Stimulated activated CD4-positive, alpha-beta T cell treated with anti-CD3 and anti-CD28 coated beads, Interleukin-15, amount 100 ng/mL, for 1 hour (primary cell): ENCODE results near the gene EPN3.

Experiments
- DNase-seq, 2 donors: peaks; one replicate each; pipeline ENCODE4 v3.0.0-alpha.2; 2020; ENCODE audit warnings: low read depth in 1 of 2, low spot score in 1 of 2

EPN3 gene

DNA sequence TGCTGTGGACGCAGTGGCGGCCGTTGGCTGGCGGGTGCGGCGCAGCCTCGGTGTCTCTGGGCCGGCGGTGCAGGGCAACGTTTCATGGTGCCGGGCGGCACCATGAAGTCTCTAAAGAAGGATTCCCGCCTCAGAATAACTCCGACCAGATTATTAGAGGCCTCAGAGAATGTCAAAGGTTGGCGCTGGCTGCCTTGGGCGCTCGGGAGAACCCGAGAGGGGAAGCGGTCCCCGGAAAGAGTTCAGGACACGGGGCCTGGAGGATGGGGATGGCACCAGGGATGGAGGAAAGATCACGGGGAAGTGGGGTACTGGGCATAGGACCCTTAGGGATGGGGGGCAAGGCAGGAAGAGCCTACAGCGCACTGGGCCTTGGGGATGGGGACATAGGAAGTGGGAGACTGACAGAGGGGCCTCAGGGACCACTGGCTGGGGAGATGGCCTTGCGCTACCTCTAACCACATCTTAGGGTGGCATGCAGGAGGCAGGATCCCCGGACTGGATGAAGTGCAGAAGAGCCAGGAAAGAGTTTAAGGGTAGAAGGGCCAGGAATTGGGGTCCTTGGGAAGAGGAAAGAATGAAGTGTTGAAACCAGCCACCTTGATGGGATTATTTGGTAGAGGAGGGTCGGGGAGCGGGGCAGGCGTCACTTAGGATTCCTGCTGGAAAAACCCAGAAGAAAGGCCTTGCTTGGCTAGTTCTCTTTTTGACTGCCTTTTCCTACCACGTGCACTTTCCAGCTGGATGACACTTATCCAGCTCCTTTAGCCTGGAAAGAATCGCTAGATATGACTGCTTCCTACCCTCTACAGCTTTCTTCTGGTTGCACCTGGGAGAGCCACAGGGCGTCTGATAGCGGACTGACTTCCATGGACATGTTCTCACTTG is 23.7 kb upstream of the EPN3 start:
- DNase-seq: no peak

DNA sequence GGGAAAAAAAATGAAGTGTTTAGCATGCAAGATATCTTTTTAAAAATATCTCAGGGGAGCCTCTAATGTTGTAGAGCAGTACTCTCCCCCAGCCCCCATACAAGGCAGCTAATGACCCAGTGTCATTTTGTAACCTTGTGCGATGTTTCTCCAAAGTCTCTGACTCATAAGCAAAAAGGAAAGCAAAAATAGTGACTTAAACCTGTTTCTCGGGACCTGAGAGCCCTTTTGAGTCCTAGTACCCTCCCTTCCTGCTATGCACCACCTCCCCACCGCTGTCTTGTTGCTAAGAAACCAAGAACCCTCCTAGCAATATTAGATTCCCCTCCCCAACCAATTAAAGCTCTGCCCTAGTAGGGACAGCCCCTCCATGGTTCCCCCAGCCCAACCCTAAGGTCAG is 21.5 kb upstream of the EPN3 start:
- DNase-seq: peak in 1 of 2 donors; percentile 16

DNA sequence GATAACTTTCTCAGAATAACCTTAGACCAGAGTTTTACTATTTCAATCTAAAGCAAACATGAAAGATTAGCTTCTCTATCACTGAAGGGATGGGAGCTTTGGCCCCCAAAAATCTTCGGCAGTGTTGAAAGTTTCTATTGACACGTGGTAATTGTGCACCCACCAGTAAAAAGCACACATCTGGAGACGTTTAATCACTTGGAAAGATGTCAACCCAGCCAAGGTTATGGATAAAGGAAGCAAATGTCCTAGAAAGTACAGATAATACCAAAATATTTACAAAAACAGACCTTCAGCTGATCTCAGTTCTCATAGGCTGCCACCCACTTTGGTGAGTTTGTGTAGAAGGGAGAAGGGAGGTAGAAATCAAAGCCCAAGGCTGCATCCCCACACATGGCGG is 19.0 kb upstream of the EPN3 start:
- DNase-seq: no peak

DNA sequence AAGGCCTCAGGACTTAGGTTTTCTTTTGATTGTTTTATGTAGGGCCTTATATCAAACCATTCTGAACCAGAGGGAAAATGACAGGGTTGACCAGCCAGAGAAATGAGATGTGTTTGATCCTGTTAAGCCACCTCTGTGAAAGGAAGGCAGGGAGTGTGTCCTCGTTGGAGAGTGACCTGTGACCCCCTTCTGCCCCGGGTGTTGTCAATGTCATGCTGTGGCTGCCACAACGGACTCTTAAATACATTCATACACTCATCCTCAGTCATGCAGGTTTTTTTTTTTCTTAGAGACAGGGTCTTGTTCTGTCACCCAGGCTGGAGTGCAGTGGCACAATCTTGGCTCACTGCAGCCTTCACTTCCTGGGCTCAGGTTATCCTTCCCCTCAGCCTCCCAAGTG is 18.1 kb upstream of the EPN3 start:
- no peak for DNase-seq

DNA sequence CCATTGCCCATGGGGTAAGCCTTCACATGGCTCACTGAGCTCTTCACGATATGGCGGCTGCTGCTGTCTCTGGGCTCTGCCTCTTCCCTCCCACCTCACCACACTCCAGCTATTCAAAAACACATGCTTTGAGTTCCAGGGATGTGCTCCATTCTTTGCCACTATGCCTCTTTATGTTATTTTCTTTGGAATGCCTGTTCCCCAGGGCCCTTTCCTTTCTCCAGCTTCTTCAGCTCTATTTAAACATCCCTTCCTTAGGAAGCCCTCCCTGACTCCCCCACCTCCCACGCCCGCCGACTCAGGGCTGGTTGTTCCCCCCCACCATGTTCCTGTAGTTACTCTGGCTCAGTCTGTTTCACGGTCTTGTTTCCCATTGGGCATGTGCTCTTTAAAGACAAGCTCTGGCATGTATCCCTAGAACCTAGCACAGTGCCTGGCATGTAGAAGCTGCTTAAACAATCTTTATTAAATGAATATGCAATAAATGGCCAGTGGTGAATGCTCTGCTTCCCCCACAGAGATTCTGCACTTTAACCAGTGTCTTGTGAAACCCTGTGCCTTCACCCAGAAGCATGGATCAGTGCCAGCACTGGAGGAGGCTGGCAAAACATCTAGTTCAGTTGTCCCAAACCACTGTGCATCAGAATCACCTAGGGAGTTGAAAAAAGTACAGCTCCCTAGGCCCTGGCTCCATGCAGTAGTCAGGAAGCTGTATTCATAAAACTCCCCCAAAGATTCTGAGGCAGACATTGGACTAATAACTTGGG is 17.4 kb upstream of the EPN3 start:
- no peak for DNase-seq

DNA sequence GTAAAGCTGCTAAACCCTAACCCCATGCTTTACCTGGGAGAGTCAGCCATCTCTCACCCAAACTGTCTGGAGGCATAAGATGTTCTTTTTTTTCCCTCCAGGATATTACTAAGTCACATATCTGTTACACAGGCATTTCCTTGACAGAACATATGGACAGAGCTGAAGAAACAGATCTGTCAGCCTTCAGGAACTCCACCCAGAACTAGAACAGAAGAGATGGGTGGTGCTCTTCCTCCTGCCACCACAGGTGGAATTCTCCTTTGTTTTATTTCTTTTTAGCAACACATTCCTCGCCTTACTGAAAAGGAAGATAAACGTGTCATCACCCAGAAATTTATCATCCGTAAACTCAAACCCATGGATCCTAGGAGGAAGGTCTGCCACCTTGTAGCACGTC is 15.5 kb upstream of the EPN3 start:
- no peak for DNase-seq

DNA sequence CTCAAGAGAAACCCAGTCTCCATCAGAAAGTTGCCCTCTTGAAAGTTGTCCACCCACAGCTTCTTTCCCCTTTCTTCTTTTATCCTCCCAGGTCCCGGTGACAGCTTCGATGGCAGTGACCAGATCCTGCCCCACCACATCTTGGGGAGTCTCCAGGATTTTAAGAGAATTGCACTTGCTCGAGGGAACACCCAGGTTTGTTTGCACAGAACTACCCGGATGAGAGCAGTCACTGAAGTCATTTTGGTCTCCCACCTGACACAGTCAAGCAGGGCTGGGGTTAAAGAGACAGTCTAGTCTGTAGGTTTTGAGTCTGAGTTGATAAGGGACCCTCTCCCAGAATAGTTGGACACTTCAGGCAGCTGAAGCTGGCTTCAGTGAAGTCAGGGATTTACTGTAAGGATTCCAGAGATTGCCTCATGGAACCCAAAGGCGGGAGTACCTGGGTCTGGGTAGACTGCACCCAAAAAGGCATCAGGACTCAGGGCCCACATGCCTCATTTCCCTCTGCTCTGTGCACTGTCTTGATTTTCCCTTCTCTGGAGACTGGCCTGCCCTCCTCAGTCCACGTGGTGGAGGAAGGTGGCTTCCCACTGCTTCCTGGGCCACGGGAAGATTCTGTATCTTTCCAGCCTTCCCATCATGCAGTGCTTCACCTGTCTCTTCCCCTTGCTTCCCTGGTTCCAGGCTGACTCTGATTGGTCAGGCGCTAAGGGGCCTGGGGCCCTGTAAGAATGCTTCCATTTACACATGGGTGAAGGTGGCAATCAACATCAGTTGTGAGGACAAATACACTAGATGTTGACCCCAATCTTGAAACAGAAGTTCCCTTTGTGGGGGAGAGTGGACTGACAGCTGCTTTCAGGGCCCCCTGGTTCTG is 14.8 kb upstream of the EPN3 start:
- no peak for DNase-seq

DNA sequence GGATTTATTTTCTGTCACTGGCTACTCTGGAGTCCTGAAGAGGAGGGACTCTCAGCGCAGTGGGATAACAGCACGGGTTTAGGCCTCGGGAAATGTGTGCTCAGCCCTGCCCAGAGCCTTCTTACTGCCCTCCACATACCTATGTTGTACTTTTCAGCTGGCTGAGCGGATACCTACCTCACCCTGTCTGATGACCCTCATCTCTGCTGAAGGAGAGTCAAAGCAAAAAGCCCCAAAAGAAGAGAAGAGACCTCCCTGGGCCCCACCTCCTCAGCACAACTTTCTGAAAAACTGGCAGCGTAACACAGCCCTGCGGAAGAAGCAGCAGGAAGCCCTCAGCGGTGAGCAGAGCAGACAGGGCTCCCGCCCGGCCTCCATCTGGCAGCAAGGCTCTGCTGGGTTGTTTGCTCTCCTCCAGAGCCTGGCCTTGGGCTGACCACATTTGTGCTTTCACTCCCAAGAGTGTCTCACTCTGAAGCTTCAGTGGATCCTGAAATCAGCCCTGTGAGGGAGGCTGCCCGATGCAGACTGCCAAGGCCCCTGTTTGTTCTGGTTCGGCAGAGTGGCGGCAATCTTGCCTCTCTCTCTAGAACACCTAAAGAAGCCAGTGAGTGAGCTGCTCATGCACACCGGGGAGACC is 14.0 kb upstream of the EPN3 start:
- no peak for DNase-seq

DNA sequence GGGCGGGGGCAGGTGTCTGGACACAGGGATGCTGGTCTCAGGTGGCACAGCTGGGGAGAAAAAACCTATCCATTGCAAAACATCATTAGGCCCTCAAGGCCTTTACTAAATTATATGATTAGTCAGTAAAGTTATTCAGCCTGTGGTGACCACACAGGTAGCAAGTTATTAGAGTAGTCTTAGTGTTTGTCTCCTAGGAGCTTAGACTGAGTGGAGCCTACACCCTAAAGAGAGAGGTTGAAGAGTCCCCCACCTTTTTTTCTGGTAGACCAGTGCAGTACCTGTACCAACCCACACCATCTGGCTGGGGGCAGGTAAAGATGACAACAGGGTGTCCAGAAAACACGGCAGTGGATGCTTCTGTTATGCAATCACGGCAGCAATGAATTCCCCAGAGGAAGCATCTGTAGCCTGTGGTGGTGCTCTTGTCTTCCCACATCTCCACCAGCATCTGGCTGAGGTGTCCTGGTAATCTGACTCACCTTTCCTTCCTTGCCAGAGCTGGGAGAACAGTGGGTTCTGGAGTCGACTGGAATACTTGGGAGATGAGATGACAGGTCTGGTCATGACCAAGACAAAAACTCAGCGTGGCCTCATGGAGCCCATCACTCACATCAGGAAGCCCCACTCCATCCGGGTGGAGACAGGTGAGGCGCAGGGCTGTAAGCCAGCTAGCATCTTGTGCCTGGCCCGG is 13.2 kb upstream of the EPN3 start:
- DNase-seq: no peak

DNA sequence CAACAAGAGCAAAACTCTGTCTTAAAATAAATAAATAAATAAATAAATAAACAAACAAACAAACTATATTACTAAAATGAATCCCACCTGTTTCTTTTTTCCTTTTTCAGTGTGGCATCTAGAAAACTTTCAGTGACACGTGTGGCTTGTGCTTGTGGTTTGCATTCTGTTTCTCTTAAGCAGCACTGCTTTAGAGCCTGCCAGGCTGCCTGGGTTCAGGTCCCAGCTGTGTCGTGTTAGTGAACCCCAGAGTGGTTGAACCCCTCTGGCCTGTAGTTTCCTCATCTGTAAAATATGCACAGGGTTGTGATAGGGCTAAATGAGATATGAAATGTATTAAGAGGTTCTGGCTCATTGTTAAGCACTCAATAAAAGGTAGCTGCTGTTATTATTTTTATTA is 12.1 kb upstream of the EPN3 start:
- DNase-seq: no peak

DNA sequence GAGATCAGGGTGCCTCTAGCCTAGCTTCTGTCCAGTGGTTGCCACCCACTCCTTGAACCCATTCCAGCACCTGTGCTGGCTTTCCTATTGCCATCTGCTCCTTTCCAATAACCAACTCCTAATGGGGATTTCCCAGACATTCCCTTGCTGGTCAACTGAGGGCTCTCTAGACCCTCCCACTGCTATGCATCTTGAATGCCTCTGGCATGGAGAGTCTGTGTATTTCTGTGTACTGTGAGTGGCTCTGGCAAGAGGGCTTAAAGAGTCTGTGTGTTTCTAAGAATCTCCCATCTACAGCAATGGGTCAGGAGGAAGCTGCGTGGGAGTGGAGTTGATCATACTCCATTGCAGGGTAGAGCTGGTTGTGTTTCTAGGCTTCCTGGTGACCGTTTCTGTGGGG is 11.0 kb upstream of the EPN3 start:
- no peak for DNase-seq

DNA sequence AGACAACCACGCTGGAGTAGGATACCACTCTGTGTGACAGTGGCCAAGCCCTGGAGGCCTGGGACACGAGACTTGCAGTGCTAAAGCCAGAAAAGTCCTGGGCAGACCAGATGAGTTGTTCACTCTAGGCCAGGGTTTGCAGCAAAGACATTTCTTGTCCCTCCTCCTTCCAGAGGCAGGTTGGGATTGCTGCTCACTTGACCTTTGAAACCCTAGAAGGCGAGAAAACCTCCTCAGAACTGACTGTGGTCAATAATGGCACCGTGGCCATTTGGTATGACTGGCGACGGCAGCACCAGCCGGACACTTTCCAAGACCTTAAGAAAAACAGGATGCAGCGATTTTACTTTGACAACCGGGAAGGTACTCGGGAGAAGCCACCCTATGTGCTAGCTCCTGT is 9.8 kb upstream of the EPN3 start:
- DNase-seq: no peak

DNA sequence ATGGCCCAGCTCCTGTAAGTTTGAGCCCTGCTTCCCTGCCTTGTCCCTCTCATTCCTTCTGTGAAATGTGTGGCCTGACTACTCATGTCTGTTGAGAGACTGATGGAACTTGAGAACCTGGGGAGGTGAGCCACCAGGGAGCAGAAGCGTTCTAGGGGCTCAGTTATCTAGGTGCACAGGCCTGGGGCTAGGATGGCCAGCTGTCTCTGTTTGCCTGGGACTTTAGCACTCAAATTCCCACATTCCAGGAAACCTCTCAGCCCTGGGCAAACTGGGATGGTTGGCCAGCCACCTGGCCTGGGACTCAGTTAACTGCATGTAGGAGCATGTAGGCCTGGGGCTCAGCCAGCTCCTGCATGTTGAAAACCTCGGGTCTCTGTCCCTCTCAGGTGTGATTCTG is 9.3 kb upstream of the EPN3 start:
- no peak for DNase-seq

DNA sequence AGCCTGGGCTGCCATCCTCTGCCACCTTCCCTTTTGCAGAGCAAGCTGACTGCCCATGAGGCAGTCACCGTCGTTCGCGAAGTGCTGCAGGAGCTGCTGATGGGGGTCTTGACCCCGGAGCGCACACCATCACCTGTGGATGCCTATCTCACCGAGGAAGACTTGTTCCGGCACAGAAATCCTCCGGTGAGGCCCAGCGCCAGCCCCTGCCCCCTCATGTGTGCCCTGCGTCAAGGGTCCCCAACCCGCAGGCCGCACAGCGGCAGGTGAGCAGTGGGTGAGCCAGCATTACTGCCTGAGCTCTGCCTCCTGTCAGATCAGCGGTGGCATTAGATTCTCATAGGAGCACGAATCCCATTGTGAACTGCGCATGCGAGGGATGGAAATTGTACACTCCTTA is 7.7 kb upstream of the EPN3 start:
- no peak for DNase-seq

DNA sequence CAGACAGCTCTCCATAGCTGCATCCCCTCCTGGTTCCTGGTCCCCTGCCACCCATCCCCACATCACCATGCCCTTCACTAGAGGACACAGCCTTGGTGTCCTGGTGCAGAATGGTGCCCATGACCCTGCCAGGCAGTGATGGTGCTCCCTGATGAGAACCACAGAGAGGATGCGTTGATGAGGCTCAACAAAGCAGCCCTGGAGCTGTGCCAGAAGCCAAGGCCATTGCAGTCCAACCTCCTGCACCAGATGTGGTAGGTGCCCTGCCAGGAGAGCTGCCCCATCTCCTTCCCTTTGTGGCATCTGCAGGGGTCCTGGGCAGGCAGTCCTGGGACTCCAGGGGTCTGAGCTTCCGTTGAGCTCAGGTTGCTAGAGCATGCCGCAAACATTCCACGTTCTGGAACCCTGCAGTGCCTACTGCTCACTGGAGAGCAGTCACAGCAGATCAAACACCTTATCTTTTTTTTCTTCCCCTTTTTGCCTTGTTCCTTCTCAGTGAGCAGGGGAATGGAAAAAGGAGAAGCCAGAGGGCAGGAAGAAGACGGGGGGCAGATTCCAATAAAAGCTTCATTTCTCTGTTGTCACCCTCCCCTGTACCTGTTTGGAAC is 5.3 kb upstream of the EPN3 start:
- no peak for DNase-seq

DNA sequence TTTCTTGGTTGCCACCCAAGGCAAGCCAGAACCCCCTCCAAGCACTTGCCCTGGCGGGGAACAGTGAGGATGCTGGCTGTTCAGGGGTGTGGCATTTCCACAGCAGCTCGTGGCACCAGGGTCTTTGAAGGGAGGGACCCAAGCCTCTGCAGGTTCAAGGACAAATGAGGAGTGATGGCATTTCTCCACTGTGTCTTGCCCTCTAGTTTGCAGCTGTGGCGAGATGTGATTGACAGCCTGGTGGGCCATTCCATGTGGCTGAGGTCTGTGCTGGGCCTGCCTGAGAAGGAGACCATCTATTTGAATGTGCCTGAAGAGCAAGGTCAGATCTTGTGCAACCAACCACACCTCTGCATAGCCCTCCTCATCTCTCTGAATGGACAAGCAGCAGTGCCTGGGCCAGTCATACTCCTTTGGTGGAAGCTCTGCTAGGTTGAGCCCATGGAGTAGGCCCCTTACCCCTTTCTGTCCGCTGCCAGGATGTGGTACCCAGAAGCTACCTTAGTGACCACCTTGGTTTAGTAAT is 4.5 kb upstream of the EPN3 start:
- no peak for DNase-seq

DNA sequence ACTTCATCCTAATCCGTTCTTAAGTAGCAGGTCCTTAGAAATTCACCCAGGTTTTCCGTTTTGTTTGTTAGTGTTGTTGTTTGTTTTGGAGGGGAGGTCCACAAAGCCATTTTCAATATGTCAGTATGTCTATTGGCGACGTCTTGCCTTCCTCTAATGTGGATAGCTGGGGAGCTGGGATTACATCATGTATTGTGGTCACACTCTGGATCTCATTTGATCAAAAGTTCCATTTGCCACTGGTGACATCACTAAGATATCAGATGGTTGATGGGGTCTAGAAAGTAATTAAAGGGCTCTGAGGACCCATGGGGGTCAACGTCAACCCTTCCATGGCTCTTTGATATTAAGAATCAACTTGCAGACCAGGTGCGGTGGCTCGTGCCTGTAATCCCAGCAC is 2.7 kb upstream of the EPN3 start:
- no peak for DNase-seq

DNA sequence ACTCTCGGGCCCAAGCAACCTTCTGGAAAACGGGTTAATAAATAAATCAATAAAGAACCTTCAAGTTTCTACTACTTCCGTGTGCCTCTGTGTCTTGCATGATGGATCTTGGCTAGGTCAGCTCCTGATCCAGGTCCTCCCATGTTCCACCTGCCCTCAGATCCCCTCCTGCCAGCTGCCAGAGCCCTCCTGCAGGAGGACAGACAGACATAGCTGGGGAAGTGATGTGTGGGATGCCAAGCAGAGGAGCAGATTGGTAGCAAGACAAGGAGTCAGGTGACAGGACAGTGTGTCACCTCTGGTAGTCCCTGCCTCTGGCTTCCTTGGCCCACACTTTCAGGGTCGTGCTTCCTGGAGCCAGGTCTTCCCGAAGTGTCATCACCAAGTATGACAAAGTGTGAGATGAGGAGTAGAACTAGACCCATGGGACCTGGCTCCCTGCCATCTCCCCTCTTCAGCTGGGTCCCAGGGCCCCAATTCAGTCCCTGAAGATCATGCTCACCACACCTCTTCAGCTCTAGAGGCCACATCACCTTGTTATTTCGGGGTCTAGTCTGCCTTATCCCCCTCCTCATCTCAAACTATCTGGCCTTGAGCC is 1.0 kb upstream of the EPN3 start:
- DNase-seq: no peak

DNA sequence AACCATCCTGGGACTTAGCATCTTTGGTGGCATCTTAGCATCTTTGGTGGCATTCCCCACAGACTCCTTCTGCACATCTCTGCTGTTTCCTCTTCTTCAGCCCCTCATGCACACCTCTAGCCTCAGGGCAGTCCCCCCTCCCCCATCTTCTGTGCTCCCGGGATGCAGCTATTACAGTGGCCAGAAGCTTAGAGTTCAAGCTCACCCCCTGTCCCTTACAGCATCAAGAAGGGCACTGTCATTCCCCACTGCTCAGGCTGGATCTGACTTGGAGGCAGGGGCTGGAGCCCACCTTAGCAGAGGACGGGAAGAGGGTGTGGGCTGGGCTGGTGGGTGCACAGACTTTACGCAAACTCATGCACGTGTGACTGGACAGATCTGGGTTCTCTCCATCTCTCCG is 650 bp downstream of the EPN3 start:
- DNase-seq: no peak
